DOHH2 (cell line): ENCODE results near the gene FGGY.

ENCODE experiments used
- H3F3A ChIP-seq: fragments of 200-600 bp; sonication (generic), shearing (Covaris generic); 2 replicates; pipeline ENCODE4 v1.6.0; 2016; ENCODE audit warnings: antibody characterized with exemption, mild to moderate bottlenecking; ENCODE audit not compliant: control insufficient read depth, insufficient read depth
- H3K27ac ChIP-seq: fragments of 200-600 bp; sonication (generic); 2 replicates; pipeline ENCODE4 v1.5.1; 2014; ENCODE audit warnings: low read depth, mild to moderate bottlenecking, low read length, moderate library complexity
- H3K27me3 ChIP-seq: fragments of 200-600 bp; sonication (generic); 2 replicates; pipeline ENCODE4 v1.6.1; 2014; ENCODE audit warnings: mild to moderate bottlenecking, low read length, mixed read lengths; ENCODE audit not compliant: control insufficient read depth
- H3K36me3 ChIP-seq: fragments of 200-600 bp; sonication (generic); 2 replicates; pipeline ENCODE4 v1.6.1; 2014; ENCODE audit warnings: mild to moderate bottlenecking, low read length, moderate library complexity, mixed read lengths; ENCODE audit not compliant: control insufficient read depth
- H3K4me1 ChIP-seq: fragments of 200-600 bp; sonication (generic); 2 replicates; pipeline ENCODE4 v1.6.1; 2014; ENCODE audit warnings: mild to moderate bottlenecking, low read length, mixed read lengths; ENCODE audit not compliant: control insufficient read depth
- H3K4me2 ChIP-seq: fragments of 200-600 bp; sonication (generic); 2 replicates; pipeline ENCODE4 v1.6.0; 2014; ENCODE audit warnings: mild to moderate bottlenecking, low read length, moderate library complexity
- H3K4me3 ChIP-seq: fragments of 200-600 bp; sonication (generic); 2 replicates; pipeline ENCODE4 v1.5.1; 2014; ENCODE audit warnings: mild to moderate bottlenecking, low read length, mixed read lengths
- H3K79me2 ChIP-seq: fragments of 200-600 bp; sonication (generic); 2 replicates; pipeline ENCODE4 v1.6.1; 2014; ENCODE audit warnings: mild to moderate bottlenecking, low read length, mixed read lengths; ENCODE audit not compliant: control insufficient read depth
- H3K9me2 ChIP-seq: fragments of 200-600 bp; sonication (generic); replicated peaks from 2 replicates; pipeline ENCODE4 v1.6.1; 2014; ENCODE audit warnings: mild to moderate bottlenecking, low read length, mixed read lengths; ENCODE audit not compliant: control insufficient read depth
- H3K9me3 ChIP-seq: fragments of 200-600 bp; sonication (generic); 2 replicates; pipeline ENCODE4 v1.6.1; 2014; ENCODE audit warnings: antibody characterized with exemption, low read length, mixed read lengths; ENCODE audit not compliant: control insufficient read depth, insufficient read depth
- H4K20me1 ChIP-seq: fragments of 200-600 bp; sonication (generic); 2 replicates; pipeline ENCODE4 v1.6.0; 2014; ENCODE audit warnings: low read depth, mild to moderate bottlenecking, antibody characterized with exemption, low read length, moderate library complexity; ENCODE audit not compliant: control insufficient read depth, insufficient read depth
- EZH2phosphoT487 ChIP-seq: fragments of 200-600 bp; sonication (generic); IDR thresholded peaks from 2 replicates; pipeline ENCODE4 v1.6.1; 2017; ENCODE audit warnings: borderline replicate concordance, mild to moderate bottlenecking, antibody characterized with exemption, low read length, moderate library complexity, mixed read lengths
- TF ChIP-seq, protein P1 (sequence below): fragments of 200-600 bp; sonication (generic); IDR thresholded peaks from one replicate; pipeline ENCODE4 v1.5.1; 2014; ENCODE audit warnings: antibody characterized with exemption, mild to moderate bottlenecking, low read depth, low read length; ENCODE audit not compliant: poor library complexity, severe bottlenecking

Gene FGGY

DNA sequence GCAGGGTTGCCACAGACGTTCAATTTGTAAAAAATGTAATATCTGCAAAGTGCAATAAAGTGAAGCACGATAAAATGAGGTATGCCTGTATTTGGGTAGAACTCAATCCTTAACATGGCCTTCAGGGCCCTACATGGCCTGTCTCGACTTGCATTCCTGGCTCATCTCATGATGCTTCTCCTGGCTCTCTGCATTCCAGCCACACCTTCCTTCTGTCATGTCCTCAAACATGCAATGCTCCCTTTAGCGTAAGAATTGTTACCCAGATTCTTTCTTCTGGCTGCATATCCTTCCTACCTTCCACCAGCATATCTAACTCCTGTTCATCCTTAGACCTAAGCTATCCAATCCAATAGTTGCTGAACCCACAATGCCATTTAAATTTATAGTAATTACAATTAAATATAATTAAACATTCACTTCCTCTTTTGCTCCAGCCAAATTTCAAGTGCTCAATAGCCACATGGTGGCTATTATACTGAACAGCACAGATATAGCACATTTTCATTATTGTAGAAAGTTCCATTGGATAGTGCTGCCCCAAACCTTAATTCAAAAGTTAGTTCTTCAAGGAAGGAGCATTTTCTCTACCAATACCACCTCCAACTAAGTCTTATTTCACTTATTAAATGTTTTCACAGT, 32.6 kb downstream of the FGGY start:
- Histone ChIP-seq H3K4me3 (no peak overlapping the region), H3K9me3 (no peaks in the 10 kb centered on the region), H3K4me2 (no peak overlapping the region), H3K27ac (no peak overlapping the region), H3K79me2 (no peaks in the 10 kb centered on the region), H3K9me2 (no peaks in the 10 kb centered on the region), H3F3A (no peaks in the 10 kb centered on the region), H4K20me1 (no peaks in the 10 kb centered on the region), H3K36me3 (no peaks in the 10 kb centered on the region), H3K27me3 (no peaks in the 10 kb centered on the region), H3K4me1 (no peaks in the 10 kb centered on the region)
- TF ChIP-seq, protein P1, sequence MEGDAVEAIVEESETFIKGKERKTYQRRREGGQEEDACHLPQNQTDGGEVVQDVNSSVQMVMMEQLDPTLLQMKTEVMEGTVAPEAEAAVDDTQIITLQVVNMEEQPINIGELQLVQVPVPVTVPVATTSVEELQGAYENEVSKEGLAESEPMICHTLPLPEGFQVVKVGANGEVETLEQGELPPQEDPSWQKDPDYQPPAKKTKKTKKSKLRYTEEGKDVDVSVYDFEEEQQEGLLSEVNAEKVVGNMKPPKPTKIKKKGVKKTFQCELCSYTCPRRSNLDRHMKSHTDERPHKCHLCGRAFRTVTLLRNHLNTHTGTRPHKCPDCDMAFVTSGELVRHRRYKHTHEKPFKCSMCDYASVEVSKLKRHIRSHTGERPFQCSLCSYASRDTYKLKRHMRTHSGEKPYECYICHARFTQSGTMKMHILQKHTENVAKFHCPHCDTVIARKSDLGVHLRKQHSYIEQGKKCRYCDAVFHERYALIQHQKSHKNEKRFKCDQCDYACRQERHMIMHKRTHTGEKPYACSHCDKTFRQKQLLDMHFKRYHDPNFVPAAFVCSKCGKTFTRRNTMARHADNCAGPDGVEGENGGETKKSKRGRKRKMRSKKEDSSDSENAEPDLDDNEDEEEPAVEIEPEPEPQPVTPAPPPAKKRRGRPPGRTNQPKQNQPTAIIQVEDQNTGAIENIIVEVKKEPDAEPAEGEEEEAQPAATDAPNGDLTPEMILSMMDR = no peak
- no peak for TF ChIP-seq EZH2phosphoT487

DNA sequence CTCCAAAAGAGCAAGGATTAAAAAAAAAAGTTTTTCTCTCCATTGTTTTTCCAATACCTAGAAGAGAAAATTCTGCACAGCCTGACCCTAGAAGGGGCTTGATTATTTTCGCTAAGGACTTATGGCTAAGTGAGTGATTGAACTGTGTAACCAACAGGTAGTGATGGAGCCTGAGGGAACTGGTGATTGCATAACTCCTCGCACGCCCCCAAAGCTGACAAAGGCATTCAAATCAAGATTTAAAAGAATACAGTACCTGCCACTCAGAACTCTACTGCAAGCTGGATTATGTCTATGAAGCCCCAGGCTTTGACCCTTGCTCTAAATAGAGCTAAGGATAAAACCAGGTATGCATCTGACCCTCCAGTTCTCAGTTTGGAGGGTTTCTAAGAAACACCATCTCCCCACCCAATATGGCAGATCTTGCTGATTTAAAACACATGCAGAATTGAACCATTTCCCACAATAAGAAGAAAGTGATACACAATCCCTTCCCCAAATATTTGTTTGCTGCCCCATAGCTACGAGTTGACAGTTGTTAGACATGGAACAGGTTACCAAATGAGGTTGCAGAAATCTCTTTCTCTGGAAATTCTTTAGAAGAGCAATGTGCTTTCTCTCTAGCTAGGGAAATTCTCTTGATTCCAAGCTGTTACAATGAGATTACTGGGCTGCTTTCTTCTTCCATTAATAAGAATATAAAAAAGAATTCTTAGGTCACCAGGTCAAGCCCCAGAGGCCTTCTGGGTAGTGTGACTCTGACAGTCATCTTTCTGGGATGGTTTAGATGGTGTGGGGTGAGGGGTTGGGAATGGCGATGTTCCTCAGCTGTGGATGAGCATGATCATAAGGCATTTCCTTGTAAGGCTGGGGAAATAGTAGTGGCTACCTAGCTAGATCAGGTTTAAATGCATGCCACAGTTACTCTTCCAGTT, 35.1 kb downstream of the FGGY start:
- H3K36me3 ChIP-seq = no peaks in the 10 kb centered on the region
- no peaks in the 10 kb centered on the region for H3K4me1 ChIP-seq
- no peak overlapping the region for H3K27ac ChIP-seq
- H3K9me2 ChIP-seq = no peaks in the 10 kb centered on the region
- no peaks in the 10 kb centered on the region for H3K79me2 ChIP-seq
- no peaks in the 10 kb centered on the region for H3K27me3 ChIP-seq
- no peaks in the 10 kb centered on the region for H3K9me3 ChIP-seq
- H4K20me1 ChIP-seq = no peaks in the 10 kb centered on the region
- no peak overlapping the region for H3K4me2 ChIP-seq
- H3K4me3 ChIP-seq = no peak overlapping the region
- no peak for TF ChIP-seq EZH2phosphoT487
- TF ChIP-seq, protein P1 = no peak
- no peaks in the 10 kb centered on the region for H3F3A ChIP-seq

DNA sequence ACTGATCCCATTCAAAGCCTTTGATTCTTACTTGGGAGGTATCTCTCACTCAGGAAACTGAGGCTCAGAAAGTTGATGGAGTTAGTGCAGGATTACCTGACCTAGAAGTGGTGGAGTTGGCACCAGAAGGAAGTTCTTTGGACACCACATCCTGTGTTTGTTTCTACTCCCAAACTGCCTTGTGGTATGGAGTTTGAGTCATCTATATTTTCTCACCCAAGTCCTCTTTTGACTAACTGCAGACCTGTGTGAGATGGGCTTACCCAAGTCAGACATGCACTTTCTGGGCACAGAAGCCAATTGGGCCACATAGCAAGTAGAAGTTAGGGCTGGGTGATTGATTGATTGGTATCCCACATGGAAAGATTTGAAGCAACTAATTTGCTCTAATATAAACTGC, 36.1 kb downstream of the FGGY start:
- H3K4me3 ChIP-seq = no peak overlapping the region
- no peaks in the 10 kb centered on the region for H3K9me2 ChIP-seq
- H3K4me1 ChIP-seq = no peaks in the 10 kb centered on the region
- no peak overlapping the region for H3K27ac ChIP-seq
- no peaks in the 10 kb centered on the region for H3K27me3 ChIP-seq
- TF ChIP-seq EZH2phosphoT487 = no peak
- TF ChIP-seq, protein P1 = no peak
- no peaks in the 10 kb centered on the region for H3F3A ChIP-seq
- no peak overlapping the region for H3K4me2 ChIP-seq
- H3K36me3 ChIP-seq = no peaks in the 10 kb centered on the region
- H4K20me1 ChIP-seq = no peaks in the 10 kb centered on the region
- H3K79me2 ChIP-seq = no peaks in the 10 kb centered on the region
- no peaks in the 10 kb centered on the region for H3K9me3 ChIP-seq
